Measurements from ENCODE around the gene EFCAB13.
"Not testable (repeated sequence)": the region's sequence is repeated elsewhere in the genome, so short reads cannot be mapped to it uniquely, and the experiment has no call there.

Gene EFCAB13

DNA sequence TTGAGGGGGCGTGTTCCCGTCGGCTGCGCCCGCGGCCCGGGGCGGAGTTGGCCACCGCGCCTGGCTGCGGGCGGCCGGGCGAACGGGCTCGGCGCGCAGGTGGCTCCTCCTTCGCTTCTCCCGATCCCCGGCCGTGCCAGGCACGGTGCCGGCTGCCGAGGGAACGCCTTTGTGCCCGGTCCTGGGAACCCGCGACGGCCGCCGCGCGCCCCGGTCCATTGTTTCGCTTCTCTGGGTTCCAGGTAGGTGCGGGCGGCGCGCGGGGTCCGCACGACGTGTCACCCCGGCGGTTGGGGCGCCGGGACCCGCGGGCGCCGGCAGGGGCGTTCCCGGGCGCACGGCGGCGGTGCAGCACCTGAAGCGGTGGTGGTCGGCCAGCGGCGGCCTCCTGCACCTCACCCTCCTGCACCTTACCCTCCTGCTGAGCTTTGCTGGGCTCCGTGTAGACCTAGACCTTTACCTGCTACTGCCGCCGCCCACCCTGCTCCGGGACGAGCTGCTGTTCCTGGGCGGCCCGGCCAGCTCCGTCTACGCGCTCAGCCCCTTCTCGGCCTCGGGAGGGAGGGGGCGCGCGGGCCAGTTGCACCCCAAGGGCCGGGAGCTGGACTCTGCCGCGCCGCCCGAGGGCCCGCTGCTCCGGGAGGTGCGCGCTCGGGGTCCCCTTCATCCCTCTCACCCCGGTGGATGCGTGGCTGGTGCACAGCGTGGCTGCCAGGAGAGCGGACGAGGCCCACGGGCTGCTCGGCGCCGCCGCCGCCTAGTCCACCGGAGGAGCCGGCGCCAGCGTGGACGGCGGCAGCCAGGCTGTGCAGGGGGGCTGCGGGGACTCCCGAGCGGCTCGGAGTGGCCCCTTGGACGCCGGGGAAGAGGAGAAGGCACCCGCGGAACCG is 99.9 kb downstream of the EFCAB13 start:
- DNase-seq (ENCODE audit: low read depth in 3 of 3) = no peak

DNA sequence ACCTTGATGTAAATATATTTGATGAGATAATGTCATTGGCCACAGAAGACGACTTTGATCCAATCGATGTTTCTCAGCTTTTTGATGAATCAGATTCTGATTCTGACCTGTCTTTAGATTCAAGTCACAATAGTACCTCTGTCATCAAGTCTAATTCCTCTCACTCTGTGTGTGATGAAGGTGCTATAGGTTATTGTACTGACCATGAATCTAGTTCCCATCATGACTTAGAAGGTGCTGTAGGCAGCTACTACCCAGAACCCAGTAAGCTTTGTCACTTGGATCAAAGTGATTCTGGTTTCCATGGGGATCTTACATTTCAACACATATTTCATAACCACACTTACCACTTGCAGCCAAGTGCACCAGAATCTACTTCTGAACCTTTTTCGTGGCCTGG is 101.5 kb downstream of the EFCAB13 start:
- not testable (repeated sequence) for DNase-seq (ENCODE audit: low read depth in 3 of 3)

DNA sequence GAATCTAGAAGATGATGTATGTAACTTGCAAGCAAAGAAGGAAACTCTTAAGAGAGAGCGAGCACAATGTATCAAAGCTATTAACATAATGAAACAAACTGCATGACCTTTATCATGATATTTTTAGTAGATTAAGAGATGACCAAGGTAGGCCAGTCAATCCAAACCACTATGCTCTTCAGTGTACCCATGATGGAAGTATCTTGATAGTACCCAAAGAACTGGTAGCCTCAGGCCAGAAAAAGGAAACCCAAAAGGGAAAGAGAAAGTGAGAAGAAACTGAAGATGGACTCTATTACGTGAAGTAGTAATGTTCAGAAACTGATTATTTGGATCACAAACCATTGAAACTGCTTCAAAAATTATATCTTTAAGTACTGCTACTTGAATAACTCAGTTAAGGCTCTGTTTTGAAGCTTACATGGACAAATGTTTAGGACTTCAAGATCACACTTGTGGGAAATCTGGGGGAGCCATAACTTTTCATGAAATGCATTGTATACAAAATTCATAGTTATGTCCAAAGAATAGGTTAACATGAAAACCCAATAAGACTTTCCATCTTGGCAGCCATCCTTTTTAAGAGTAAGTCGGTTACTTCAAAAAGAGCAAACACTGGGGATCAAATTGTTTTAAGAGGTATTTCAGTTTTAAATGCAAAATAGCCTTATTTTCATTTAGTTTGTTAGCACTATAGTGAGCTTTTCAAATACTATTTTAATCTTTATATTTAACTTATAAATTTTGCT is 102.3 kb downstream of the EFCAB13 start:
- not testable (repeated sequence) for DNase-seq (ENCODE audit: low read depth in 3 of 3)

DNA sequence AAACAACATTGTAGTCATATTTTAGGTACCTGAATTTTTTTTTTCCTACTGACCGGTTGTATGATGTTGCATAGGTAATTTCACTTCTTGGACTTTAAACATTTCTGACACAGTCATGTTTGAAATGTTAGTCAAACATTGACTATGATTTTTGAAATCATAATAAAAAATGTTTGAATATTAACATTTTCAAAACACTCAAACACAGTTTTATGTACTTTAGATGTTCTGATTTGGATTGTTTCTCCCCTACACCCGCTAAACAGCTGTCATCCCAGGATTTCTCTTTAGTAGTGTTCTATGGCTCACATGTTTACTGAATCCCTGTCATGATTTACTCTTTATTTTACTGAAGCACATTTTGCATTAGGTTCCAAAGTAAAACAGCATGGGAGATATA is 104.2 kb downstream of the EFCAB13 start:
- DNase-seq (ENCODE audit: low read depth in 3 of 3) = no peak

DNA sequence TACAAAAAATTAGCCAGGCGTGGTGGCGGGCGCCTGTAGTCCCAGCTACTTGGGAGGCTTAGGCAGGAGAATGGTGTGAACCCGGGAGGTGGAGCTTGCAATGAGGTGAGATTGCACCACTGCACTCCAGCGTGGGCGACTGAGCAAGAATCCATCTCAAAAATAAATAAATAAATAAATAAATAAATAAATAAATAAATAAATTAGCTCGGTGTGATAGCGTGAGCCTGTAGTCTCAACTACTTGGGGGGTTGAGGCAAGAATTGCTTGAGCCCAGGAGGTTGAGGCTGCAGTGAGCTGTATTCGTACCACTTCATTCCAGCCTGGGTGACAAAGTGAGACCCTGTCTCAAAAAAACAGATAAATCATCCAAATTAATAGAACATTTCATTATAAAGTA is 108.5 kb downstream of the EFCAB13 start:
- DNase-seq (ENCODE audit: low read depth in 3 of 3) = not testable (repeated sequence)

DNA sequence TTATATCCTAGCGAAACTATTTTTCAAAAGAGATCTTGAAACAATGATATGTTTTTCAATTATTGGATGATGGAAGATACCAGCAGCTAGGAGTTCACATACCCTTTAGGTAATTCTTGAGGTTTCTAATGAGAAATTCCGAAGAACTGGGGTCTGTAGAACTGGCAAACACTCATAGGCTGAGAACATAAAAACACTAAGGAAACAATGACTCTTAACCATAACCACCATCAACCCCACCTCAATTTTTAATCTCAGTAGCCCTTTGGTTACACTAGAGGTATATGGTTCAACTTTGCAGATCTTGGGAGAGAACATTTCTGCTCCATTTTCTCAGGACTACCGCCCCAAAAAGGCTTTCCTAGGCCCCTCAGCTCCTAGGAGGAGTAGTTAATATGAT is 141.4 kb downstream of the EFCAB13 start:
- no peak for DNase-seq (ENCODE audit: low read depth in 3 of 3)

DNA sequence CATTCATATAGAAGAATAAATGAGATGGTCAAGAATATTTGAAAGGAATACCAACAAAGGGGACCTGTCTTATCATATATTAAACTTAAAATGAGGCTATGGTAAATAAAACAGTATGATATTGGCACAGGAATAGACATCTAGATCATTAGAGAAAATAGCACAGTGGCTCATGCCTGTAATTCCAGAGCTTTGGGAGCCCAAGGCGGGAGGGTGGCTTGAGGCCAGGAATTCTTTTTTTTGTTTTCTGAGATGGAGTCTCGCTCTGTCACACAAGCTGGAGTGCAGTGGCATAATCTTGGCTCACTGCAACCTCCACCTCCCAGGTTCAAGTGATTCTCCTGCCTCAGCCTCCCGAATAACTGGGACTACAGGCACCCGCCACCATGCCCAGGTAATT is 143.2 kb downstream of the EFCAB13 start:
- DNase-seq (ENCODE audit: low read depth in 3 of 3) = not testable (repeated sequence)

DNA sequence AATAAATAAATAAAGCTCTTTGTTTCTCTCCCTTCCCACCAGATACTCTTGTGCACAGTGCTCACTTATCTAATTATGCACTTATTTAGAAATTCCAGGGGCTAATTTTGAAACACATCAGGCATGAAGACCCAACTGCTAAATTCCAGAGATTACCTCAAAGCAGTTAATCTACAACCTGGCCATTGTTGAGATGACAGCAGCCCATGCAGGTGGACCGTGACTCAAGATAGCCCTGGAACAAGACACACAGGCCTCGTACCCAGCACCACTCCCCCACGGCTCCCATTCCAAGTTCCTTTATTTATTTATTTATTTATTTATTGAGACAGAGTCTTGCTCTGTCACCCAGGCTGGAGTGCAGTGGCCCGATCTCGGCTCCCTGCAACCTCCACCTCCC is 147.1 kb downstream of the EFCAB13 start:
- DNase-seq (ENCODE audit: low read depth in 3 of 3) = no peak

DNA sequence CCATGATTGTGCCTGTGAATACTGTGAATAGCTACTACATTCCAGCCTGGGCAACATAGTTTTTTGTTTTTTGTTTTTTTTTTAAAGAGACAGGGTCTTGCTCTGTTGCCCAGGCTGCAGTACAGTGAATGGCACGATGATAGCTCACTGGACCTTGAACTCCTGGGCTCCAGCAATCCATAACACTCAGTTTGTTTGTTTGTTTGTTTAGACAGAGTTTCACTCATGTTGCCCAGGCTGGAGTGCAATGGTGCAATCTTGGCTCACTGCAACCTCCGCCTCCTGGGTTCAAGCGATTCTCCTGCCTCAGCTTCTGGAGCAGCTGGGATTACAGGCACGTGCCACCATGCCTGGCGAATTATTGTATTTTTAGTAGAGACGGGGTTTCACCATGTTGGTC is 148.3 kb downstream of the EFCAB13 start:
- not testable (repeated sequence) for DNase-seq (ENCODE audit: low read depth in 3 of 3)

All from stimulated activated CD4-positive, alpha-beta T cell treated with anti-CD3 and anti-CD28 coated beads, TNF-alpha, amount 100 ng/mL, for 4 hours (primary cell).